AG09319 (cell line): ENCODE results near the gene ANKRD2.
"Not testable (repeated sequence)": the region's sequence is repeated elsewhere in the genome, so short reads cannot be mapped to it uniquely, and the experiment has no call there.

Experiments
- DNase-seq: peaks from one replicate; pipeline ENCODE4 v3.0.0-alpha.2; 2010; ENCODE audit warnings: low read depth; ENCODE audit errors: extremely low read depth
- CTCF ChIP-seq: IDR thresholded peaks from 2 replicates; pipeline ENCODE4 v1.5.1; 2011; ENCODE audit warnings: low read depth, mild to moderate bottlenecking, inconsistent platforms, low read length, moderate library complexity

The ANKRD2 gene

GRCh38 chr10:97548828-97549455, 23.6 kb upstream of the ANKRD2 start:
- no peak for DNase-seq
- no peak for TF ChIP-seq CTCF

GRCh38 chr10:97549587-97550322, 22.8 kb upstream of the ANKRD2 start:
- no peak for TF ChIP-seq CTCF
- no peak for DNase-seq

- no peak for DNase-seq
- TF ChIP-seq CTCF = no peak
Measured at GRCh38 chr10:97550336-97551149, 22.0 kb upstream of the ANKRD2 start.

GRCh38 chr10:97551271-97551670, 21.3 kb upstream of the ANKRD2 start:
- TF ChIP-seq CTCF = no peak
- no peak for DNase-seq

- peak; percentile 96 for TF ChIP-seq CTCF
- DNase-seq = no peak
Measured at GRCh38 chr10:97553575-97554031, 19.0 kb upstream of the ANKRD2 start.

GRCh38 chr10:97554336-97554735, 18.2 kb upstream of the ANKRD2 start:
- DNase-seq = not testable (repeated sequence)

- DNase-seq = not testable (repeated sequence)
Measured at GRCh38 chr10:97555541-97555940, 17.0 kb upstream of the ANKRD2 start.

GRCh38 chr10:97560731-97561381, 11.7 kb upstream of the ANKRD2 start:
- DNase-seq = not testable (repeated sequence)

- not testable (repeated sequence) for DNase-seq
Measured at GRCh38 chr10:97561386-97562077, 11.0 kb upstream of the ANKRD2 start.

- DNase-seq = not testable (repeated sequence)
Measured at GRCh38 chr10:97562329-97562728, 10.2 kb upstream of the ANKRD2 start.
